ENCODE data around the gene FAM13A. TPM values are rescaled to one million over a fixed set of nuclear protein-coding genes. Genes with fewer than 3 reads are reported as not detected.
"Not testable (repeated sequence)": the region's sequence is repeated elsewhere in the genome, so short reads cannot be mapped to it uniquely, and the experiment has no call there.

Gene FAM13A
- total RNA-seq, 4 donors from 2014 or later = 17.7 to 80.3 (median 46.2) TPM

DNA sequence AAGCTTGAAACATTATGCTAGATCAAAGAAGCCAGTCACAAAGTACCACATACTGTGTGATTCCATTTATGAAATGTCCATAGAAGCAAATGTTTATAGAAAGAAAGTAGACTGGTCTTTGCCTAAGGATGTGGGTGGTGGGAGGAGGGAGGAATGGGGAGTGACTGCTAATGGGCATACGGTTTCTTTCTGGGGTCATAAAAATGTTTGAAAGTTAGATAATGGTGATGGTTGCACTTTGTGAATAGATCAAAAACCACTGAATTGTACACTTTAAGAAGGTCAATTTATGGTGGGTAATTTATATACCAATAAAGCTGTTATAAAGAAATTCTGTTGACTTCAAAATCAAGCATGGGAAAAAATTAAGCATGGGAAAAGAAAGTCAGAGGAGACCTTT, 56.6 kb downstream of the FAM13A start:
- Histone ChIP-seq H3K36me3 (no peaks in the 10 kb centered on the region), H3K4me1 (no peaks in the 10 kb centered on the region), H3K27me3 (no peaks in the 10 kb centered on the region), H3K27ac (no peak overlapping the region), H3K4me3 (no peak overlapping the region), H3K9me3 (no peaks in the 10 kb centered on the region)
- intact Hi-C loops (cut with DNase I; ENCODE audit: low total_unique reads) = no loop called here
- TF ChIP-seq POLR2A (IDR thresholded peaks at IDR 0.05) = no peak
- TF ChIP-seq, protein P1, sequence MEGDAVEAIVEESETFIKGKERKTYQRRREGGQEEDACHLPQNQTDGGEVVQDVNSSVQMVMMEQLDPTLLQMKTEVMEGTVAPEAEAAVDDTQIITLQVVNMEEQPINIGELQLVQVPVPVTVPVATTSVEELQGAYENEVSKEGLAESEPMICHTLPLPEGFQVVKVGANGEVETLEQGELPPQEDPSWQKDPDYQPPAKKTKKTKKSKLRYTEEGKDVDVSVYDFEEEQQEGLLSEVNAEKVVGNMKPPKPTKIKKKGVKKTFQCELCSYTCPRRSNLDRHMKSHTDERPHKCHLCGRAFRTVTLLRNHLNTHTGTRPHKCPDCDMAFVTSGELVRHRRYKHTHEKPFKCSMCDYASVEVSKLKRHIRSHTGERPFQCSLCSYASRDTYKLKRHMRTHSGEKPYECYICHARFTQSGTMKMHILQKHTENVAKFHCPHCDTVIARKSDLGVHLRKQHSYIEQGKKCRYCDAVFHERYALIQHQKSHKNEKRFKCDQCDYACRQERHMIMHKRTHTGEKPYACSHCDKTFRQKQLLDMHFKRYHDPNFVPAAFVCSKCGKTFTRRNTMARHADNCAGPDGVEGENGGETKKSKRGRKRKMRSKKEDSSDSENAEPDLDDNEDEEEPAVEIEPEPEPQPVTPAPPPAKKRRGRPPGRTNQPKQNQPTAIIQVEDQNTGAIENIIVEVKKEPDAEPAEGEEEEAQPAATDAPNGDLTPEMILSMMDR (IDR thresholded peaks at IDR 0.05) = no peak
- DNase-seq = no peak

DNA sequence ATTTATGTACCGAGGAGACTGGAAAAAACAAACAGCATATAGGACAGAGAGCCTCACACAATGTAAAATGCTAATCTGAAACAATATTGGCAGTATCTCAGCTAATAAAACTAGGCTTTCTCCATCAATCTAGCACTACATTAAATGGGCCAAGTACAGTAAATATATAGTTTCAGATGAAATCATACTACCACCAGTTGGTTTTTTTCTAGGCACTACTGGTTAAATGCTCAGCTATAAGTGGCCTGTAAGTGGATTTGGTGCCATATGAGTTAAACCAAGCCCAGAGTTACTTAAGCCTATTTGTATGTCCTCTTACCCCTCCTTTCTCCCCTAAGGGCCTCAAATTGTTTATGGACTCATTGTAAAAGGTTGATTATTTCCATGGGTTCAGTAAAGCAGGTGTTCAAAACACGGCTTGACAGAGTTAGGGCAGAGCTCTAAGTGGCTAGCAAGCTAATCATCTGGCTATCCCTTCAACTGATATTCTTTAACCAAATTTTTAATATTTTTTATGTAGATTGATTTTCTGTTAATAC, 57.5 kb downstream of the FAM13A start:
- no peaks in the 10 kb centered on the region for H3K9me3 ChIP-seq
- no peak overlapping the region for H3K27ac ChIP-seq
- TF ChIP-seq POLR2A (IDR thresholded peaks at IDR 0.05) = no peak
- TF ChIP-seq, protein P1 (IDR thresholded peaks at IDR 0.05) = no peak
- H3K4me1 ChIP-seq = no peaks in the 10 kb centered on the region
- no peak overlapping the region for H3K4me3 ChIP-seq
- no peaks in the 10 kb centered on the region for H3K36me3 ChIP-seq
- DNase-seq = no peak
- intact Hi-C loops (cut with DNase I; ENCODE audit: low total_unique reads) = no loop called here
- no peaks in the 10 kb centered on the region for H3K27me3 ChIP-seq

DNA sequence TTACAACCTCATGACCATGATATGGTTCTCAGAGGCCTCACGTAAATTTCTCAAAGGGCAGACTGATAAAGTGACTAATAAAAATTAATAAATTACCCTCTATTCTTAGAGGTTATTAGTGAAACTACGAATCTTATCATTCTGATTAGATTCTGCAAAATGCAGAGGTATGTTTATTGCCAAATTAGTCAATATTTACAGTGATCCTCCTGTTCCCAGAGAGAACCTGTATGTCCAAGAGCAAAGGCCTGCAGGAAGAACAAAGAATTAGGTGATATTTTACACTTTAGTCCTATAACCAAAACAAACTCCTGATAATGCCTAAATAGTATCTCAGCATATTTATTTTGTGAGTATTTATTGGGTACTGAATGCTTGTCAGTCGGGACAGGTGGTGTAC, 58.1 kb downstream of the FAM13A start:
- no peaks in the 10 kb centered on the region for H3K4me1 ChIP-seq
- TF ChIP-seq, protein P1 (IDR thresholded peaks at IDR 0.05) = no peak
- no peak for TF ChIP-seq POLR2A (IDR thresholded peaks at IDR 0.05)
- no peak overlapping the region for H3K4me3 ChIP-seq
- no peaks in the 10 kb centered on the region for H3K36me3 ChIP-seq
- intact Hi-C loops (cut with DNase I; ENCODE audit: low total_unique reads) = no loop called here
- H3K27ac ChIP-seq = no peak overlapping the region
- no peaks in the 10 kb centered on the region for H3K9me3 ChIP-seq
- DNase-seq = no peak
- no peaks in the 10 kb centered on the region for H3K27me3 ChIP-seq

DNA sequence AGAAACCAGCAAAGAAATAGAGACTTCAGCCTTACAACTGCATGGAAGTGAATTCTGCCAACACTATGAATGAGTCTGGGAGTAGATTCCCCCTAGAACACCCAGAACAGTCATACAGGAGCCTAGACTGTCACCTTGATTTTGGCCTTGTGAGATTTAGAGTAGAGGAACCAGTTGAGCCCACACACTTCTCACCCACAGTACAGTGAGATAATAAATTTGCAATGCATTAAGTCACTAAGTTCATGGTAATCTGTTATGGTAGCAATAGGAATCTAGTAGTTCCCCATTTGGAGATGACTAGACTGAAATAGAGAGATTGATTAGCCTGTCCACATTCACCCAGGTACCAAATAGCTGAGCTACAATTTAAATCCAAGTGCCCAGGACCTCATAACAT, 59.0 kb downstream of the FAM13A start:
- no peak for TF ChIP-seq POLR2A (IDR thresholded peaks at IDR 0.05)
- TF ChIP-seq, protein P1 (IDR thresholded peaks at IDR 0.05) = no peak
- DNase-seq = no peak
- Histone ChIP-seq H3K9me3 (no peaks in the 10 kb centered on the region), H3K4me3 (no peak overlapping the region), H3K36me3 (no peaks in the 10 kb centered on the region), H3K27ac (no peak overlapping the region), H3K4me1 (no peaks in the 10 kb centered on the region), H3K27me3 (no peaks in the 10 kb centered on the region)
- intact Hi-C loops (cut with DNase I; ENCODE audit: low total_unique reads) = no loop called here

DNA sequence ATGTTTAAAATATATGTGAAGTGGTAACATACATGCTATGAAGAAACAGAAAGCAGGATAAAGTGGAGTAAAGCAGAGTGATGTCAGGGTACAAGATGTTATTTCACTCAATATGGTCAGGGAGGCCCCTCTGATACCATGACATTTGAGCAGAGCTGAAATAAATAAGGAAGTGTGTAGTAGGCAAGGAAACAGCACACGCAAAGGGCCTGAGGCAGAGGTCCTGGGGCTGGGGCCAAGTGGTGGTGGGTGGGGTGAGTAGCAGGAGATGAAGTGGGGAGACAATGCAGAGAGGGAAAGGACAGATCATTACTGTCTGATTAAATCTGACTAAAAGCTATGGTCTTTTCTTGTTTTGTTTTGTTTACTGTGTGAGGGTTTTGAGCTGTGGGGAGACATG, 61.1 kb downstream of the FAM13A start:
- no peak for TF ChIP-seq POLR2A (IDR thresholded peaks at IDR 0.05)
- TF ChIP-seq, protein P1 (IDR thresholded peaks at IDR 0.05) = no peak
- Histone ChIP-seq H3K4me1 (no peaks in the 10 kb centered on the region), H3K4me3 (no peak overlapping the region), H3K27me3 (no peaks in the 10 kb centered on the region), H3K36me3 (no peaks in the 10 kb centered on the region), H3K9me3 (no peaks in the 10 kb centered on the region), H3K27ac (no peak overlapping the region)
- DNase-seq = no peak
- intact Hi-C loops (cut with DNase I; ENCODE audit: low total_unique reads) = no loop called here

DNA sequence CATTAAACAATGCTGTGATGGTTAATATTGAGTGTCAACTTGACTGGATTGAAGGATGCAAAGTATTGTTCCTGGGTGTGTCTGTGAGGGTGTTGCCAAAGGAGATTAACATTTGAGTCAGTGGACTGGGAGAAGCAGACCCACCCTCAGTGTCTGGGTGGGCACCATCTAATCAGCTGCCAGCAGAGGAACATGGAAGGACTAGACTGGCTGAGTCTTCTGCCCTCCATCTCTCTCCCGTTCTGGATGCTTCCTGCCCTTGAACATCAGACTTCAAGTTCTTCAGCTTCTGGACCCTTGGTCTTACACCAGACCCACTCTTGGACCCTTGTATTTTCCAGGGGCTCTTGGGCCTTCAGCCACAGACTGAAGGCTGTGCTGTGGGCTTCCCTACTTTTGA, 61.7 kb downstream of the FAM13A start:
- intact Hi-C loops (cut with DNase I; ENCODE audit: low total_unique reads); H3K4me3 ChIP-seq; H3K4me1 ChIP-seq; H3K27ac ChIP-seq; H3K9me3 ChIP-seq; H3K27me3 ChIP-seq; H3K36me3 ChIP-seq; DNase-seq: not testable (repeated sequence)

All from uterus (tissue), 4 donors.